Right kidney (tissue), 1 donor: ENCODE results near the gene CD79A.
"Not testable (repeated sequence)": the region's sequence is repeated elsewhere in the genome, so short reads cannot be mapped to it uniquely, and the experiment has no call there.

ENCODE experiments used
- DNase-seq: peaks from one replicate; pipeline ENCODE4 v3.0.0-alpha.2; 2016

CD79A gene

GRCh38 chr19:41906916-41907680 lies 30.0 kb downstream of the CD79A start:
- DNase-seq: no peak

- no peak for DNase-seq
Measured at GRCh38 chr19:41907994-41908615, 31.0 kb downstream of the CD79A start.

GRCh38 chr19:41908724-41909464 lies 31.8 kb downstream of the CD79A start:
- DNase-seq: no peak

GRCh38 chr19:41909706-41910105 lies 32.6 kb downstream of the CD79A start:
- DNase-seq: no peak

GRCh38 chr19:41910240-41910991 lies 33.3 kb downstream of the CD79A start:
- DNase-seq: no peak

- no peak for DNase-seq
Measured at GRCh38 chr19:41910992-41911888, 34.2 kb downstream of the CD79A start.

- DNase-seq: no peak
Measured at GRCh38 chr19:41911889-41912731, 35.0 kb downstream of the CD79A start.

- DNase-seq: no peak
Measured at GRCh38 chr19:41912899-41913537, 35.9 kb downstream of the CD79A start.

- DNase-seq: no peak
Measured at GRCh38 chr19:41913538-41914423, 36.7 kb downstream of the CD79A start.

- DNase-seq: not testable (repeated sequence)
Measured at GRCh38 chr19:41914424-41914834, 37.4 kb downstream of the CD79A start.

- no peak for DNase-seq
Measured at GRCh38 chr19:41915021-41915775, 38.1 kb downstream of the CD79A start.

GRCh38 chr19:41915776-41916414 lies 38.8 kb downstream of the CD79A start:
- no peak for DNase-seq

- no peak for DNase-seq
Measured at GRCh38 chr19:41917676-41918075, 40.6 kb downstream of the CD79A start.

- no peak for DNase-seq
Measured at GRCh38 chr19:41918095-41918494, 41.0 kb downstream of the CD79A start.

GRCh38 chr19:41918653-41919244 lies 41.7 kb downstream of the CD79A start:
- no peak for DNase-seq

- no peak for DNase-seq
Measured at GRCh38 chr19:41919948-41920712, 43.1 kb downstream of the CD79A start.
